Ovary (tissue), 9 donors: ENCODE results near the gene ELF5. TPM values are rescaled to one million over a fixed set of nuclear protein-coding genes. Genes with fewer than 3 reads are reported as not detected.

Source experiments
- DNase-seq, 5 donors: peaks; one replicate each; pipeline ENCODE4 v3.0.0-alpha.2; 2019 to 2020
- H3K27ac ChIP-seq, 2 donors: fragments of 200-600 bp; one replicate each; pipeline versions ENCODE4 v1.5.1 to v1.8.0; 2019 to 2022
- H3K27me3 ChIP-seq: fragments of 200-600 bp; one replicate; pipeline ENCODE4 v1.8.0; 2022
- H3K36me3 ChIP-seq: fragments of 200-600 bp; sonication (generic); one replicate; pipeline ENCODE4 v1.5.1; 2019
- H3K4me1 ChIP-seq: one replicate; pipeline ENCODE4 v1.8.1; 2013; ENCODE audit warnings: mild to moderate bottlenecking, moderate library complexity; ENCODE audit not compliant: insufficient read depth
- H3K4me3 ChIP-seq: fragments of 200-600 bp; sonication (generic); one replicate; pipeline ENCODE4 v1.5.1; 2017
- H3K9me3 ChIP-seq, 2 donors: fragments of 200-600 bp in 1 of 2; sonication (generic) in 1 of 2; one replicate each; pipeline versions ENCODE4 v1.5.1 to v1.8.1; 2013 to 2019; ENCODE audit warnings: mild to moderate bottlenecking in 1 of 2, moderate library complexity in 1 of 2
- EP300 ChIP-seq: sonication (generic); formaldehyde crosslinking; IDR thresholded peaks from one replicate; pipeline ENCODE4 v1.6.1; 2017; ENCODE audit warnings: antibody characterized with exemption
- POLR2A ChIP-seq: fragments of 450-650 bp; IDR thresholded peaks from one replicate; pipeline ENCODE4 v1.6.1; 2017; ENCODE audit warnings: antibody characterized with exemption, mild to moderate bottlenecking, moderate library complexity
- WGBS, 3 donors: extraction: QIAGEN DNeasy Blood & Tissue Kit in 1 of 3; methylation state at CpG; one replicate each; pipeline versions ENCODE4 v1.1.5 to v1.1.7; 2013 to 2017; 5-methylcytosine and 5-hydroxymethylcytosine counted together
- intact Hi-C, 4 donors: fragments of 100-400 bp; cut with DNase I; formaldehyde crosslinking; loops; one replicate each; pipeline versions ENCODE4 v1.11.0 to v1.15.1; 2022 to 2023
- polyA plus RNA-seq, 2 donors: library from polyadenylated mRNA; stranded (reverse); fragments of 200-250 nt in 1 of 2; fragments of 350-450 nt in 1 of 2; fragmentation: Illumina TruSeq in 1 of 2; extraction: RNeasy Lipid Tissue Mini Kit (QIAGEN cat#74804) in 1 of 2; gene quantifications; one replicate each; pipeline ENCODE4 v1.2.3, GENCODE V29; 2013 to 2014
- total RNA-seq, 7 donors: library from RNA; depleted of rRNA in 2 of 7; stranded (reverse); fragments of >200 nt in 2 of 7; fragmentation: NEBNext Ultra II Directional in 3 of 7; extraction: Animal tissue kit (Norgen Biotek cat#: 25700) in 3 of 7; gene quantifications; one replicate each; pipeline versions ENCODE4 v1.1.0 to v1.2.4, GENCODE V29; 2016 to 2023
- TF ChIP-seq, protein P1 (sequence below), 3 donors: fragments of 450-650 bp in 2 of 3; fragments of 200-600 bp in 1 of 3; IDR thresholded peaks; one replicate each; pipeline versions ENCODE4 v1.5.1 to v1.8.0; 2016 to 2022; ENCODE audit warnings: antibody characterized with exemption in 3 of 3, mild to moderate bottlenecking in 1 of 3
- donor health status: DM: no; HTN: no; CAD: no; lungs with moderate emphysema.
- donor health status: DM: no; HTN: no; CAD: no.
- donor health status: Bipolar disorder and iron deficiency.
- donor health status: DM: yes; HTN: yes; CAD: no.
- donor health status: DM: no; HTN: no; CAD: no.
- donor health status: DM: yes; HTN: yes; CAD: no.

ELF5 gene
- total and polyA plus RNA-seq, 9 donors = not detected

GRCh38 chr11:34433899-34434298 is 79.7 kb downstream of the ELF5 start:
- WGBS, 3 donors = 90 to 95% (median 90%) methylated on average over 3 of the region's 3 CpGs
- no peak for DNase-seq
- H3K9me3 ChIP-seq = no peaks in the 10 kb centered on the region
- no peak overlapping the region for H3K27ac ChIP-seq
- intact Hi-C loops = no loop called here
- TF ChIP-seq POLR2A = no peak
- TF ChIP-seq EP300 = no peak
- TF ChIP-seq, protein P1, sequence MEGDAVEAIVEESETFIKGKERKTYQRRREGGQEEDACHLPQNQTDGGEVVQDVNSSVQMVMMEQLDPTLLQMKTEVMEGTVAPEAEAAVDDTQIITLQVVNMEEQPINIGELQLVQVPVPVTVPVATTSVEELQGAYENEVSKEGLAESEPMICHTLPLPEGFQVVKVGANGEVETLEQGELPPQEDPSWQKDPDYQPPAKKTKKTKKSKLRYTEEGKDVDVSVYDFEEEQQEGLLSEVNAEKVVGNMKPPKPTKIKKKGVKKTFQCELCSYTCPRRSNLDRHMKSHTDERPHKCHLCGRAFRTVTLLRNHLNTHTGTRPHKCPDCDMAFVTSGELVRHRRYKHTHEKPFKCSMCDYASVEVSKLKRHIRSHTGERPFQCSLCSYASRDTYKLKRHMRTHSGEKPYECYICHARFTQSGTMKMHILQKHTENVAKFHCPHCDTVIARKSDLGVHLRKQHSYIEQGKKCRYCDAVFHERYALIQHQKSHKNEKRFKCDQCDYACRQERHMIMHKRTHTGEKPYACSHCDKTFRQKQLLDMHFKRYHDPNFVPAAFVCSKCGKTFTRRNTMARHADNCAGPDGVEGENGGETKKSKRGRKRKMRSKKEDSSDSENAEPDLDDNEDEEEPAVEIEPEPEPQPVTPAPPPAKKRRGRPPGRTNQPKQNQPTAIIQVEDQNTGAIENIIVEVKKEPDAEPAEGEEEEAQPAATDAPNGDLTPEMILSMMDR (IDR thresholded peaks at IDR 0.05) = no peak
- H3K4me1 ChIP-seq = no peaks in the 10 kb centered on the region
- H3K4me3 ChIP-seq = no peak overlapping the region
- H3K27me3 ChIP-seq = no peaks in the 10 kb centered on the region
- no peaks in the 10 kb centered on the region for H3K36me3 ChIP-seq

DNA sequence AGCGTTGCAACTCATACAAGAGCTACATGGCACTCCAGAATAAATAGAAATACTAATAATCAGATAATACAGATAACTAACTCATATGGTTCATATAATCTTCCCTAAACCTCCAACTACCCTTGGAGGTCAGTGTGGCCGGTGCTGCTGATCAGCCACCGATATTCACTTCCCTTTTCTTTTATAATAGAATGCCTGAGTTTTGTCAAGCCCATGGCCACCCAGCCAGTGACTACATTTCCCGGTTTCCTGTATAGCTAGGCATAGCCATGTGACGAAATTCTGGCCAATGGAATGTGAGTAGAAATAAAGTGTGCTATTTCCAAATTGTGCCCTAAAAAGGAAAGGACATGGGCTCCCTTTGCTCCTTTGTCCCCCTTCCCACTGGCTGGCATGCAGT is 80.8 kb downstream of the ELF5 start:
- Histone ChIP-seq H3K4me1 (no peaks in the 10 kb centered on the region), H3K27ac (no peak overlapping the region), H3K9me3 (no peaks in the 10 kb centered on the region), H3K27me3 (no peaks in the 10 kb centered on the region), H3K4me3 (no peak overlapping the region), H3K36me3 (no peaks in the 10 kb centered on the region)
- no peak for DNase-seq
- no peak for TF ChIP-seq POLR2A
- TF ChIP-seq, protein P1 (IDR thresholded peaks at IDR 0.05) = no peak
- no peak for TF ChIP-seq EP300
- intact Hi-C loops = no loop called here
- WGBS, 3 donors = 73 to 84% (median 77%) methylated on average over 5 of the region's 5 CpGs

- WGBS, 3 donors = 84 to 88% (median 88%) methylated on average over 4 of the region's 4 CpGs
- Histone ChIP-seq H3K4me3 (no peak overlapping the region), H3K4me1 (no peaks in the 10 kb centered on the region), H3K27me3 (no peaks in the 10 kb centered on the region), H3K9me3 (no peaks in the 10 kb centered on the region), H3K36me3 (no peaks in the 10 kb centered on the region), H3K27ac (no peak overlapping the region)
- TF ChIP-seq, protein P1 (IDR thresholded peaks at IDR 0.05) = no peak
- no peak for TF ChIP-seq EP300
- TF ChIP-seq POLR2A = no peak
- DNase-seq = no peak
- intact Hi-C loops = no loop called here
Measured at GRCh38 chr11:34431979-34432378, 81.6 kb downstream of the ELF5 start.

Other genes starting within 250 kb of the ELF5 start
- 1 to 10 TPM; 1.2 to 7.2 (median 2.6) TPM for gene ABTB2, start 155.8 kb downstream of the ELF5 start, total RNA-seq
- gene ABTB2, start 155.8 kb downstream of the ELF5 start, polyA plus RNA-seq = 1 to 10 TPM; 1.7 to 3.7 TPM
- 10 to 100 TPM; 38.5 to 89.7 (median 51.8) TPM for gene CAT, start 74.9 kb downstream of the ELF5 start, total RNA-seq
- gene CAT, start 74.9 kb downstream of the ELF5 start, polyA plus RNA-seq = 100 to 1,000 TPM in 1 of 2 donors, 10 to 100 TPM in 1; 53.9 to 125 TPM
- gene EHF, start 107.3 kb upstream of the ELF5 start, total RNA-seq = 100 to 1,000 TPM in 1 of 7 donors, 10 to 100 TPM in 1, 1 to 10 TPM in 3, under 1 TPM in 1, not detected in 1; 0.35 to 102 (median 9.0) TPM
- gene EHF, start 107.3 kb upstream of the ELF5 start, polyA plus RNA-seq = under 1 TPM; 0.06 to 0.13 TPM